Measurements from ENCODE around the gene GCNT1.
"Not testable (repeated sequence)": the region's sequence is repeated elsewhere in the genome, so short reads cannot be mapped to it uniquely, and the experiment has no call there.

The GCNT1 gene

GRCh38 chr9:76493496-76493895, 34.5 kb downstream of the GCNT1 start:
- not testable (repeated sequence) for DNase-seq

GRCh38 chr9:76500061-76500460, 41.1 kb downstream of the GCNT1 start:
- no peak for DNase-seq

- no peak for DNase-seq
Measured at GRCh38 chr9:76502746-76503145, 43.8 kb downstream of the GCNT1 start.

- DNase-seq: no peak
Measured at GRCh38 chr9:76510041-76510440, 51.1 kb downstream of the GCNT1 start.

GRCh38 chr9:76510446-76510845, 51.5 kb downstream of the GCNT1 start:
- no peak for DNase-seq

GRCh38 chr9:76512826-76513225, 53.8 kb downstream of the GCNT1 start:
- DNase-seq: no peak

- no peak for DNase-seq
Measured at GRCh38 chr9:76516350-76516749, 57.4 kb downstream of the GCNT1 start.

- no peak for DNase-seq
Measured at GRCh38 chr9:76516871-76517270, 57.9 kb downstream of the GCNT1 start.

GRCh38 chr9:76519075-76519835, 60.3 kb downstream of the GCNT1 start:
- DNase-seq: no peak

- no peak for DNase-seq
Measured at GRCh38 chr9:76521244-76521681, 62.3 kb downstream of the GCNT1 start.

GRCh38 chr9:76521906-76522305, 62.9 kb downstream of the GCNT1 start:
- no peak for DNase-seq

- not testable (repeated sequence) for DNase-seq
Measured at GRCh38 chr9:76523617-76524200, 64.7 kb downstream of the GCNT1 start.

- DNase-seq: no peak
Measured at GRCh38 chr9:76525196-76525595, 66.2 kb downstream of the GCNT1 start.

GRCh38 chr9:76526026-76526425, 67.0 kb downstream of the GCNT1 start:
- DNase-seq: no peak

- DNase-seq: no peak
Measured at GRCh38 chr9:76528056-76528455, 69.1 kb downstream of the GCNT1 start.

- DNase-seq: no peak
Measured at GRCh38 chr9:76528642-76529190, 69.7 kb downstream of the GCNT1 start.

- no peak for DNase-seq
Measured at GRCh38 chr9:76529653-76530052, 70.7 kb downstream of the GCNT1 start.

- no peak for DNase-seq
Measured at GRCh38 chr9:76530458-76531110, 71.6 kb downstream of the GCNT1 start.

GRCh38 chr9:76531231-76531780, 72.3 kb downstream of the GCNT1 start:
- no peak for DNase-seq

- not testable (repeated sequence) for DNase-seq
Measured at GRCh38 chr9:76532877-76533276, 73.9 kb downstream of the GCNT1 start.

GRCh38 chr9:76534026-76534425, 75.0 kb downstream of the GCNT1 start:
- DNase-seq: no peak

GRCh38 chr9:76537150-76537646, 78.2 kb downstream of the GCNT1 start:
- no peak for DNase-seq

GRCh38 chr9:76539180-76539579, 80.2 kb downstream of the GCNT1 start:
- no peak for DNase-seq

All from activated CD4-positive, CD25-positive, alpha-beta regulatory T cell treated with anti-CD3 and anti-CD28 coated beads, Interleukin-2, amount 50 U/mL, for 72 hours (primary cell).